GM12878 (cell line): ENCODE measurements around the gene GABPB2.

Experiments used
- CTCF ChIP-seq, 3 experiments: IDR thresholded peaks in 2 of 3; conservative IDR thresholded peaks in 1 of 3; 2 replicates each; pipeline ENCODE4 v1.5.1; 2011; ENCODE audit warnings: low read depth in 3 of 3, low read length in 3 of 3, mild to moderate bottlenecking in 3 of 3, control low read depth in 2 of 3, moderate library complexity in 2 of 3, inconsistent platforms in 1 of 3, mixed read lengths in 1 of 3; ENCODE audit not compliant: control insufficient read depth in 2 of 3, insufficient read depth in 1 of 3; ENCODE audit errors: extremely low read depth in 1 of 3
- FOS ChIP-seq: IDR thresholded peaks from 3 replicates; pipeline ENCODE4 v1.6.1; 2011; ENCODE audit warnings: borderline replicate concordance; ENCODE audit not compliant: insufficient read length; ENCODE audit errors: extremely low read depth
- JUNB ChIP-seq: IDR thresholded peaks from 2 replicates; pipeline ENCODE4 v1.6.1; 2016; ENCODE audit warnings: antibody characterized with exemption, mild to moderate bottlenecking
- MXI1 ChIP-seq: fragments of 150-350 bp; IDR thresholded peaks from 2 replicates; pipeline ENCODE4 v1.6.1; 2011; ENCODE audit warnings: low read depth, mild to moderate bottlenecking, inconsistent platforms, low read length, improper control_type of control experiment
- RFX5 ChIP-seq: IDR thresholded peaks from 2 replicates; pipeline ENCODE4 v1.6.1; 2011; ENCODE audit warnings: low read depth, low read length, improper control_type of control experiment
- SIN3A ChIP-seq: IDR thresholded peaks from 2 replicates; pipeline ENCODE4 v1.6.1; 2012; ENCODE audit warnings: low read depth, low read length, improper control_type of control experiment
- TCF12 ChIP-seq: IDR thresholded peaks from 2 replicates; pipeline ENCODE4 v1.6.1; 2011; ENCODE audit warnings: low read depth, mild to moderate bottlenecking, low read length
- USF1 ChIP-seq: IDR thresholded peaks from 2 replicates; pipeline ENCODE4 v1.6.1; 2011; ENCODE audit warnings: borderline replicate concordance, low read depth, mild to moderate bottlenecking, moderate library complexity, mixed read lengths, low read length; ENCODE audit not compliant: insufficient read depth; ENCODE audit errors: extremely low read length

- TF ChIP-seq CTCF (IDR thresholded peaks at IDR 0.05 in 2 of 3, conservative IDR thresholded peaks at IDR 0.05 in 1 of 3; ENCODE audit: control insufficient read depth in 2 of 3, extremely low read depth in 1 of 3, insufficient read depth in 1 of 3, low read depth in 3 of 3, low read length in 3 of 3) (no peak), RFX5 (no peak), JUNB (no peak), FOS (no peak), TCF12 (no peak), USF1 (no peak), MXI1 (no peak), SIN3A (no peak)
These were observed 20.4 kb upstream of the GABPB2 start for GRCh38 chr1:151050051-151050688.
